ENCODE measurements around the gene PKLR. TPM values are rescaled to one million over a fixed set of nuclear protein-coding genes. Genes with fewer than 3 reads are reported as not detected.

The PKLR gene
- total and polyA plus RNA-seq, 2 of the 8 experiments (the other 6 are each of a cell fraction or from before 2014, with no cell fraction given): 2.3 to 7.5 TPM

GRCh38 chr1:155319536-155319935 lies 18.3 kb upstream of the PKLR start:
- no peak overlapping the region for H2AK5ac ChIP-seq (ENCODE audit: low read depth, low read length)
- no peak overlapping the region for H2BK15ac ChIP-seq (ENCODE audit: low read length)
- no peak overlapping the region for H2BK20ac ChIP-seq (ENCODE audit: low read length)
- peaks cover 13 to 21% of the 10 kb centered on the region in 2 experiments for H4K20me1 ChIP-seq (replicated peaks in 1 of 2; ENCODE audit: control insufficient read depth in 1 of 2, insufficient read depth in 2 of 2, low read length in 2 of 2)
- H2AFZ ChIP-seq (ENCODE audit: low read length): no peak overlapping the region
- H2BK120ac ChIP-seq (replicated peaks; ENCODE audit: low read depth, low read length): no peak overlapping the region
- H3K18ac ChIP-seq (ENCODE audit: extremely low read depth, low read length): no peak overlapping the region
- ChIA-PET CTCF (ENCODE audit: partially characterized antibody) (interaction anchor here (0.5 to 15.0 kb wide), 5 partner anchors 40 to 403 kb away, joined by 3 to 227 read pairs (median 3); partner anchors contain the start of gene ENTREP3), POLR2A (ENCODE audit: partially characterized antibody) (interaction anchor here (0.9 to 4.6 kb wide), 7 partner anchors 12 to 69 kb away, joined by 3 to 21 read pairs (median 7); partner anchors contain the start of genes CLK2, FDPS and SCAMP3)
- H3K4me3 ChIP-seq (ENCODE audit: extremely low read depth in 1 of 4, insufficient read depth in 2 of 4, low read depth in 3 of 4, low read length in 4 of 4): no peak overlapping the region
- FAIRE-seq: no peak
- H3K27ac ChIP-seq (ENCODE audit: low read depth, low read length): no peak overlapping the region
- H3K4ac ChIP-seq (replicated peaks; ENCODE audit: insufficient read length, low read depth, low read length): no peak overlapping the region
- no peak overlapping the region for H4K91ac ChIP-seq (replicated peaks; ENCODE audit: insufficient read length, low read length)
- H3K79me2 ChIP-seq (ENCODE audit: control insufficient read depth in 1 of 2, insufficient read depth in 2 of 2, low read length in 2 of 2): no peaks in the 10 kb centered on the region; a peak in 1 of 4 replicates
- peaks cover 6 to 29% (median 22%) of the 10 kb centered on the region in 4 experiments; a peak in 7 of 8 replicates for H3K36me3 ChIP-seq (ENCODE audit: control insufficient read depth in 2 of 4, insufficient read depth in 4 of 4, low read length in 3 of 4)
- H3K9ac ChIP-seq (replicated peaks in 1 of 4; ENCODE audit: extremely low read depth in 1 of 4, low read depth in 3 of 4, low read length in 3 of 4): no peak overlapping the region
- peak overlapping the region in 1 of 2 experiments; percentile 73; a peak in 1 of 4 replicates for H3K4me2 ChIP-seq (ENCODE audit: insufficient read depth in 1 of 2, low read depth in 2 of 2, low read length in 2 of 2)
- H3K27me3 ChIP-seq (replicated peaks in 1 of 4; ENCODE audit: control insufficient read depth in 3 of 4, extremely low read depth in 1 of 4, insufficient read depth in 3 of 4, low read length in 3 of 4): peaks cover 0 to 5% (median 3%) of the 10 kb centered on the region in 4 experiments; a peak in 4 of 7 replicates
- H3K4me1 ChIP-seq (replicated peaks in 1 of 4; ENCODE audit: control insufficient read depth in 3 of 4, insufficient read depth in 4 of 4, low read length in 3 of 4): peaks cover 6 to 19% (median 12%) of the 10 kb centered on the region in 4 experiments; a peak in 6 of 7 replicates
- H3K23ac ChIP-seq (ENCODE audit: insufficient read length): no peak overlapping the region
- H3K23me2 ChIP-seq (ENCODE audit: low read depth, low read length): peaks cover 16% of the 10 kb centered on the region; the same call in 1 of the 2 replicates
- no peak overlapping the region for H2BK12ac ChIP-seq (ENCODE audit: low read depth, low read length)
- H4K5ac ChIP-seq (ENCODE audit: insufficient read length, low read depth, low read length): no peak overlapping the region
- no peaks in the 10 kb centered on the region for H3K9me3 ChIP-seq (ENCODE audit: insufficient read depth in 2 of 2, low read depth in 1 of 2, low read length in 1 of 2)
- no peak for DNase-seq (ENCODE audit: low read depth in 1 of 2, low spot score in 2 of 2)
- no peak overlapping the region for H4K8ac ChIP-seq (ENCODE audit: extremely low read depth, insufficient read depth, low read length)
- no peak for TF ChIP-seq MAFK (IDR thresholded peaks at IDR 0.05; ENCODE audit: low read depth, low read length)
- no peak overlapping the region for H3K14ac ChIP-seq (ENCODE audit: insufficient read length)
- H2BK5ac ChIP-seq (ENCODE audit: low read depth, low read length): no peak overlapping the region
- WGBS, 2 experiments (ENCODE audit: extremely low coverage in 1 of 2, insufficient coverage in 1 of 2, insufficient read length in 1 of 2, insufficient replicate concordance in 2 of 2, low coverage in 1 of 2, low lambda C conversion rate in 2 of 2, missing lambda C conversion rate in 1 of 2): 89% methylated on average over 5 of the region's 5 CpGs; no CpG with 5 or more reads in 1 of the 2 experiments
- H3K79me1 ChIP-seq (ENCODE audit: low read depth, low read length): no peaks in the 10 kb centered on the region
- no peak overlapping the region for H3K56ac ChIP-seq (replicated peaks; ENCODE audit: insufficient read length, low read depth, low read length)

All from H1 (cell line).